ENCODE data around the gene IFITM10.

The IFITM10 gene

DNA sequence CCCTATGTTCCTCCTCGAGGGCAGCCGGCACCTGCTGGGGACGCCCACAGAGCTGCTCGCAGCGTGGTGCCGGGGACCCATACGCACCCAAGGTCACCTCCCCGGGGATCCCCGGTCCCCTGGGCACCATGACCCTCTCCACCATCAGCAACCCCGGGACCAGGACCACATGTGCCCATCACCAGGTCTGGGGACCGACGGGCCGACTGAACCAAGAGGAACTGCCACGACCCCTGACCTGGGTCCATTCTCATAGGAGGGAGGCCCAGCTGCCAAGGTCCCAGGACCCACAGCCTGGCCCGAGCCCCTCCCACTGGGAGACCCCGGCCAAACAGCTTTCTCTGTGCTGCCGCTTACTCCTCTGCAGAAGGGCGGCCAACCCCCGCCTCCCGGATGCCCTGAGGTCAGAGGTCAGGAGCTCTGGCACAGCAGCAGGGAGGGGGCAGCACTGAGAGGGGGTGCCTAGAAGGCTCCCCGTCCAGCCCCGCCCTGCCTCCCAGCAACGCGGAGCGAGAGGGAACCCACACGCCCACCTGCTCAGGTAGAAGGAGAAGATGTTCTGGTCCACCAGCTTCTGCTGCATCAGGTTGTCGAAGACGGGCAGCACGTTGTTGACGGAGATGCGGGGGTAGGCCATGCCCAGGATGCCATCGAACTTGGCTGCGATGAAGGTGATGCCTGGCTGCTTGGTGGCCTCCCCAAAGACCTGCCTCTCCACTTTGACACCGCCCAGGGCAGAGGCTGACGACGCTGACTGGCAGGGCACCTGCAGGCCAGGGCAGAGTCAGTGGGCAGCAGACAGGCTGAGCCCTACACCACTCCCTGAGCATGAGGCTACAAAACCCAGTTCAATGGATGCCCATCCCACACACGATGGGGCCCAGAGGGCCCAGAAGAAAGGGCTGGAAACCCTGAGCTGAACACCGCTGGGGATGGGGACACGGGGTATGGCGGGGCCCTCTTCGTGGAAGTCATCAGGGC, 6.7 kb upstream of the IFITM10 start:
- TF ChIP-seq CTCF (conservative IDR thresholded peaks at IDR 0.05; ENCODE audit: low read depth, low read length) = no peak
- no peak overlapping the region for H3K4me3 ChIP-seq (ENCODE audit: low read length)

DNA sequence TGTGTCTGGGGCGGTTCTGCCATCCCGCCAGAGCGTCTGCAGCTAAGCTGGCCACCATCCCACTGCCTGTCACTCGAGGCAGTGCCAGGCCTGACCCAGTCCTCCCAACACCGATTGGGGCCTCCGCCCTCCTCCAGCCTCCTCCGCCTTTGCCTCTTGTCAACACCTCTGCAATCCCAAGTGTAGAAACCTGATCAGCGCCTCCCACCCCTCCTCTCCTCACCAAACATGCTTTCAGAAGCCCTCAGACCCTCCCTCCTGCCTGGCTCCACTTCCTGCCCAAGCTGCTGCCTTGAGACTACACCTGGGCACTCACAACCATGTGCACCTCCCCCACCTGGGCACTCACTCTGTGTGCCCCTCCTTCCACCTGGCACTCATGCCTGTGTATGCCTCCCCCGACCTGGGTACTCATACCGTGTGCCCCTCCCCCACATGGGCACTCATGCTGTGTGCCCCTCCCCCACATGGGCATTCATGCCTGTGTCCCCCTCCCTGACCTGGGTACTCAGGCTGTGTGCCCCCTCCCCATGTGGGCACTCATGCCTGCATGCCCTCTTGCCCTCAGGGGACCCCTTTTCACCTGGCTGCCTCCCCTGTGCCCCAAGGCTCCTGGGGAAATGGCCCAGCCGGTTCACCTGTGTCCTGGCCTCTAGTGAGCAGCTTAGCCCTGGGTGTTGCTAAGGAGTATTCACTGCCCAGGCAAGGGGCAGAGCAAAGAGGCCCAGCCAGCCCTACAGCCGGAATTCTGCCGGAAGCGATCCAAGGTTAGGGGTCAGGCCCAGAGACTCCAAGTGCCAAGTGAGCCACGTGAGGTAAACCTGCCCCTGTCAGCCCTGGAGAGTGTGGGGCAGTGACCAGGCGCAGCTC, 5.5 kb upstream of the IFITM10 start:
- no peak overlapping the region for H3K4me3 ChIP-seq (ENCODE audit: low read length)
- DNase-seq (ENCODE audit: low read depth) = no peak

More for the DNA sequence above, 6.7 kb upstream of the IFITM10 start:
- DNase-seq (ENCODE audit: low read depth) = no peak

DNA sequence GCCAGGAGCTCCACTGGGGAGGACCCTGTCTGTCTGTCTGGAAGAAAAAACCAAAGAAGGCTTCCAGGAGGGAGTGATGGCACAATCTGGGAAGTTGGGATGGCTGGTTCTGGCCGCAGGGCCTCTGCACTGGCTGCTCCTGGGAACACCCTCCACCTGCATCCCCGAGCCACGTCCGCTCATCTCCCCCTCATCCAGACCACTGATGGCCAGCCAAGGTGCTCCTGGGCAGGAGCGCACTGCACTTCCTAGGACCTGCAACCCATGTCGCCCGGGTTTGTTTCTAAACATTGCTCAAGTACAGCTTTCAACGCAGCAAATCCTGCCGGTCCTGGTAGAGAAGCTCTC, 4.9 kb upstream of the IFITM10 start:
- no peak for DNase-seq (ENCODE audit: low read depth)
- H3K4me3 ChIP-seq (ENCODE audit: low read length) = no peak overlapping the region
- no peak for TF ChIP-seq CTCF (conservative IDR thresholded peaks at IDR 0.05; ENCODE audit: low read depth, low read length)

More for the DNA sequence above, 5.5 kb upstream of the IFITM10 start:
- TF ChIP-seq CTCF (conservative IDR thresholded peaks at IDR 0.05; ENCODE audit: low read depth, low read length) = no peak

DNA sequence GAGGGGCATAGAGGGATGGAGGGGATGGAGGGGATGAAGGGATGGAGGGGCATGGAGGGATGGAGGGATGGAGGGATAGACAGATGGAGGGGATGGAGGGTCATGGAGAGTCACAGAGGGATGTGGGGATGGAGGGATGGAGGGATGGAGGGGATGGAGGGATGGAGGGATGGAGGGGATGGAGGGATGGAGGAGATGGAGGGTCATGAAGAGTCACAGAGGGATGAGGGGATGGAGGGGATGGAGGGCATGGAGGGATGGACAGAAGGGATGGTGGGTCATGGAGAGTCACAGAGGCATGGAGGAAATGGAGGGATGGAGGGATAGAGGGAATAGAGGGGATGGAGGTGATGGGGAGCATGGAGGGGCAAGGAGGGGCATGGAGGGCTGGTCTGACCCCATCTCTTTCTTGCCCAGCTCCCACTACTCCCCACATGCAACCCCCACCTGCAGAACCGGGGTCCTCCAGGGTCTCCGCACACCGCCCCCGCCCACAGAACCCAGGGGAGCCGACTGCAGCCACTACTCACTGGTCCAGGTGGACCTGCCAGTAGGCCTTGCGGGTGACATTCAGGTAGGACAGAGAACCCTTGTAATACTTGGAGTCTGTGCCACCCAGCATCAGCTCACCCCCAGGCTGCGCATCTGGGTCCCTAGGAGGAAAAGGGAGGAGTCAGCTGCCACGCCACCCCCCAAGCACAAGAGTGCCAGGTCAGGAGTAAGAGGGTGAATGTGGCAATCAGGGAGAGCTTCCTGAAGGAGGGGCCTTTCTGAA, 4.2 kb upstream of the IFITM10 start:
- TF ChIP-seq CTCF (conservative IDR thresholded peaks at IDR 0.05; ENCODE audit: low read depth, low read length) = no peak
- no peak for DNase-seq (ENCODE audit: low read depth)
- H3K4me3 ChIP-seq (ENCODE audit: low read length) = no peak overlapping the region

DNA sequence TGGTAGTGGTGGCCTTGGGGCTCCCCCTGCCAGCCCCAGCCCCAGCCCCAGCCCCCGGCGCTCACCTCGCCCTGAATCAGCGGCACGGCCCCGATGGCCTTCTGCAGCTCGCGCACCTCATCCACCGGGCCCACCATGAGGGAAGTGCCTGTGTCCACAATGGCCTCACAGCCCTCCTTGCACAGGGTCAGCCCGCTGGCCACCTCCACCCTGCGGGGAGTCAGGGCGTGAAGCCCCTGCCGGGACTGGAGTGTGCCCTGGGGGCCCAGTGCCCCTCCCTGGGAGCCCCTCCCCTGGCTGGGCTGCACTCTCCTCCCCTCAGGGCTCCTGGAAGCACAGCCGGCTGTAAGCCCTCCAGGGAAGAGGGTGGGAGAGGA, 3.5 kb upstream of the IFITM10 start:
- no peak overlapping the region for H3K4me3 ChIP-seq (ENCODE audit: low read length)
- no peak for DNase-seq (ENCODE audit: low read depth)
- TF ChIP-seq CTCF (conservative IDR thresholded peaks at IDR 0.05; ENCODE audit: low read depth, low read length) = no peak

- no peak for TF ChIP-seq CTCF (conservative IDR thresholded peaks at IDR 0.05; ENCODE audit: low read depth, low read length)
- DNase-seq (ENCODE audit: low read depth) = no peak
- H3K4me3 ChIP-seq (ENCODE audit: low read length) = no peak overlapping the region
Observed at GRCh38 chr11:1753229-1753928, 3.0 kb upstream of the IFITM10 start.

Measured in retinal pigment epithelial cell (primary cell).